K562 (cell line): ENCODE results near the gene OR10D3. TPM values are rescaled to one million over a fixed set of nuclear protein-coding genes. Genes with fewer than 3 reads are reported as not detected.

Experiments used
- ATAC-seq: fragments of 200-7000 bp; cut with Tn5 transposase; 3 replicates; pipeline ENCODE4 v1.9.1; 2020; ENCODE audit warnings: moderate library complexity
- BruUV-seq: library from RNA; stranded (reverse); fragments of 400-500 nt; replicated peaks from 2 replicates; lab custom pipeline; 2021; lab: Mats Ljungman, UMichigan
- CTCF ChIA-PET: fragments of 300-600 bp; formaldehyde crosslinking; extraction: SDS; loops from one replicate; lab custom pipeline; 2021; ENCODE audit warnings: low intra/inter-chr PET ratio; lab: Yijun Ruan, JAX
- POLR2A ChIA-PET: fragments of 300-600, 350-650 bp; sonication (Branson Sonifier 250); formaldehyde crosslinking; extraction: SDS; loops from one replicate; lab custom pipeline; 2021; ENCODE audit warnings: antibody characterized with exemption, inconsistent platforms; lab: Yijun Ruan, JAX
- DNase-seq, 4 experiments: peaks; one replicate each; pipeline versions ENCODE4 v3.0.0 to v3.0.0-alpha.2; 2011 to 2018; ENCODE audit warnings: low spot score in 3 of 4, mixed read lengths in 3 of 4; ENCODE audit errors: extremely low read depth in 1 of 4
- FAIRE-seq: peaks from 2 replicates; lab custom pipeline; 2011; peaks lifted over from hg19 to GRCh38; lab: Jason Lieb, UNC
- H2AFZ ChIP-seq: 2 replicates; pipeline ENCODE4 v1.6.0; 2011; ENCODE audit warnings: low read depth, low read length, control low read depth, inconsistent platforms
- H3K27ac ChIP-seq: fragments of 200-600 bp; 3 replicates; pipeline ENCODE4 v1.8.0; 2011; ENCODE audit warnings: low read depth, mild to moderate bottlenecking, control low read depth, inconsistent platforms, low read length, moderate library complexity, mixed read lengths; ENCODE audit errors: extremely low read depth
- H3K27me3 ChIP-seq, 2 experiments: fragments of 300-600 bp in 1 of 2; 2 replicates in 1 of 2; 3 replicates in 1 of 2; pipeline versions ENCODE4 v1.6.0 to v1.8.0; 2011; ENCODE audit warnings: inconsistent platforms in 2 of 2, low read length in 2 of 2, mild to moderate bottlenecking in 1 of 2, mixed read lengths in 1 of 2, moderate library complexity in 1 of 2; ENCODE audit not compliant: control insufficient read depth in 2 of 2, insufficient read depth in 2 of 2
- H3K36me3 ChIP-seq: fragments of 300-600 bp; 3 replicates; pipeline ENCODE4 v1.8.0; 2011; ENCODE audit warnings: mild to moderate bottlenecking, low read length, inconsistent platforms; ENCODE audit not compliant: control insufficient read depth, insufficient read depth
- H3K4me1 ChIP-seq, 2 experiments: fragments of 200-600 bp in 1 of 2; replicated peaks in 1 of 2; 2 replicates in 1 of 2; 3 replicates in 1 of 2; pipeline versions ENCODE4 v1.5.1 to v1.8.0; 2011; ENCODE audit warnings: inconsistent platforms in 2 of 2, low read length in 2 of 2, mild to moderate bottlenecking in 1 of 2, mixed read lengths in 1 of 2, moderate library complexity in 1 of 2; ENCODE audit not compliant: control insufficient read depth in 2 of 2, insufficient read depth in 2 of 2
- H3K4me2 ChIP-seq: 2 replicates; pipeline ENCODE4 v1.6.1; 2011; ENCODE audit warnings: low read length, control low read depth, inconsistent platforms, mixed read lengths; ENCODE audit not compliant: insufficient read depth
- H3K4me3 ChIP-seq: fragments of 200-600 bp; sonication (generic), shearing (Covaris generic); 2 replicates; pipeline ENCODE4 v1.5.1; 2016; ENCODE audit warnings: control low read depth, inconsistent platforms
- H3K79me2 ChIP-seq: fragments of 200-600 bp; 3 replicates; pipeline ENCODE4 v1.8.0; 2011; ENCODE audit warnings: low read length, inconsistent platforms; ENCODE audit not compliant: control insufficient read depth, insufficient read depth
- H3K9ac ChIP-seq, 2 experiments: 2 replicates each; pipeline versions ENCODE4 v1.6.0 to v1.6.1; 2011; ENCODE audit warnings: low read depth in 2 of 2, low read length in 2 of 2, control low read depth in 1 of 2, inconsistent platforms in 1 of 2, mild to moderate bottlenecking in 1 of 2, mixed read lengths in 1 of 2; ENCODE audit not compliant: insufficient read depth in 1 of 2
- H3K9me1 ChIP-seq: one replicate; pipeline ENCODE4 v1.6.0; 2011; ENCODE audit warnings: inconsistent platforms, mild to moderate bottlenecking, low read length, moderate library complexity; ENCODE audit not compliant: control insufficient read depth, insufficient read depth
- H3K9me3 ChIP-seq: replicated peaks from 2 replicates; pipeline ENCODE4 v1.5.1; 2011; ENCODE audit warnings: low read depth, low read length, inconsistent platforms; ENCODE audit not compliant: control insufficient read depth, insufficient read depth
- H4K20me1 ChIP-seq: replicated peaks from 2 replicates; pipeline ENCODE4 v1.6.1; 2011; ENCODE audit warnings: low read length, inconsistent platforms, mixed read lengths; ENCODE audit not compliant: control insufficient read depth, insufficient read depth
- BACH1 ChIP-seq: fragments of 200-800 bp; sonication (Bioruptor generic); IDR thresholded peaks from 2 replicates; pipeline ENCODE4 v1.6.1; 2016; ENCODE audit warnings: missing genetic modification characterization, missing compliant biosample characterization
- HDAC2 ChIP-seq: fragments of 450-650 bp; IDR thresholded peaks from 2 replicates; pipeline ENCODE4 v1.6.1; 2016; ENCODE audit warnings: mild to moderate bottlenecking
- KHSRP ChIP-seq: fragments of 450-650 bp; IDR thresholded peaks from 2 replicates; pipeline ENCODE4 v1.6.1; 2017
- MAFK ChIP-seq: IDR thresholded peaks from 2 replicates; pipeline ENCODE4 v1.6.1; 2011; ENCODE audit warnings: low read length, improper control_type of control experiment
- MBD2 ChIP-seq: sonication (generic); IDR thresholded peaks from 2 replicates; pipeline ENCODE4 v1.6.1; 2016; ENCODE audit warnings: low read depth, borderline replicate concordance
- NFRKB ChIP-seq: fragments of 450-650 bp; IDR thresholded peaks from 2 replicates; pipeline ENCODE4 v1.6.1; 2016; ENCODE audit warnings: low read depth
- SMARCE1 ChIP-seq: fragments of 450-650 bp; IDR thresholded peaks from 2 replicates; pipeline ENCODE4 v1.7.1; 2016; ENCODE audit warnings: mild to moderate bottlenecking
- SRSF3 ChIP-seq: fragments of 200-400 bp; formaldehyde crosslinking; IDR thresholded peaks from 2 replicates; pipeline ENCODE4 v1.6.1; 2016; ENCODE audit warnings: mild to moderate bottlenecking, low read length, moderate library complexity; ENCODE audit not compliant: insufficient read depth
- ZNF232 ChIP-seq: sonication (generic); formaldehyde crosslinking; IDR thresholded peaks from 2 replicates; pipeline ENCODE4 v1.8.0; 2022; ENCODE audit warnings: mild to moderate bottlenecking, missing genetic modification reagents
- ZNF518B ChIP-seq: fragments of 250-450 bp; sonication (Bioruptor Pico); IDR thresholded peaks from 2 replicates; pipeline ENCODE4 v1.5.0; 2021; ENCODE audit warnings: mild to moderate bottlenecking, moderate library complexity
- WGBS: fragments of 100-300 bp; shearing (Covaris generic); methylation state at CpG from one replicate; pipeline ENCODE4 v1.1.6; 2016; ENCODE audit warnings: low coverage, mixed read lengths; ENCODE audit not compliant: insufficient coverage; ENCODE audit errors: missing lambda C conversion rate; 5-methylcytosine and 5-hydroxymethylcytosine counted together
- in situ Hi-C: fragments of 300-500 bp; cut with MboI; formaldehyde crosslinking; loops from 4 replicates; pipeline ENCODE4 v1.15.0; 2018; ENCODE audit warnings: inconsistent platforms, mixed read lengths
- intact Hi-C: fragments of 100-400 bp; cut with micrococcal nuclease; formaldehyde crosslinking; loops from 2 replicates; pipeline ENCODE4 v1.14.2; 2022
- polyA plus RNA-seq, 8 experiments: library from polyadenylated mRNA; depleted of rRNA in 4 of 8; stranded (reverse) in 5 of 8; unstranded in 3 of 8; fragments of >200 nt; fragmentation: Nextera tagmentation in 2 of 8; fragmentation: Illumina TruSeq in 1 of 8; extraction: Ambion mirVana in 2 of 8; extraction: Trizol in 1 of 8; gene quantifications; 2 replicates each; pipeline versions ENCODE4 v1.2.1 to v1.2.3, GENCODE V29; 2011 to 2014; ENCODE audit warnings: inconsistent platforms in 1 of 8, missing spikeins in 1 of 8
- total RNA-seq, 7 experiments: library from RNA; depleted of rRNA in 6 of 7; stranded (reverse); fragments of >200 nt in 6 of 7; fragmentation: Illumina TruSeq in 2 of 7; extraction: Trizol in 2 of 7; gene quantifications; 2 replicates each; pipeline versions ENCODE4 v1.2.1 to v1.2.3, GENCODE V29; 2011 to 2021; ENCODE audit warnings: low replicate concordance in 1 of 7

OR10D3 gene
- total and polyA plus RNA-seq, 9 of the 15 experiments (the other 6 are each of a cell fraction or from before 2014, with no cell fraction given) = 0.07 to 2.9 (median 0.80) TPM; not detected in 1

DNA sequence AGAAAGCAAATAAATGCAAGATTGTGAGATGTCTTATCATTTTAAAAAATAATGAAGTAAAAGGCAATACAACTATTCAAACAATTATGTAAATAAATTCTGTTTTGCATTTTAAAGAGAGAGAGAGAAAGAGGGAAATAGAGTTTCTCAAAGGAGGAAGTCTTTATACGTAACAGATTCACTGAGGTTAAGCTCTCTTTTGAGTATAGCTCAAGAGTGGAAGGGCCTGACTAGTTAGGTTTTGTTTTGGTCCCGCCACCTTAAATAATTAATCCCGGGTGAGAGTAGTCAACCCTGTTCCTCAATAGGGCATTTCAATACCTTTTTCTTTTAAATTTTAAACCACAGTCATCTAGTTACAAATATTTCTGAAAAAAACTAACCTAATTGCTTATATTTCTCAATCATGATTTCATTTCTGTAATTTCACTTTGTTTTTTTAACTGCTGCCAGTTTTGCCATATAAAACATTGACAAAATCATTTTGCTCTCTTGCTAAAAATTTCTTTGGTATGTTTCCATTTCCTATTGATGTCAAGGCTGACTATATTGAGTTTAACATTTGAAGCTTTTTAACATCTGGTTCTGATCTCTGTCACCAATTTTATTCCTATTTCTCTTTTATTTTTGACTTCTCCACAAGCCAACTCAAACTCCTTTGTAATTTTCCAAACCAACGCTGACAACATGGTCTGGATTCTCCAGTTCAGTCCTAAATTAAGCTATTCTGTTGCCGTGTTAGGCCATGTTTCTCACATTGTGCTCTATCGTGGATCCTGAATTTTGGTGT lies 10.3 kb downstream of the OR10D3 start:
- DNase-seq (no peak), FAIRE-seq (no peak), ATAC-seq (no peak)
- H3K27me3 ChIP-seq = no peaks in the 10 kb centered on the region
- CTCF ChIA-PET = no interaction called here
- no peak for TF ChIP-seq ZNF232 (CRISPR knock-in tag)
- no peak for TF ChIP-seq KHSRP
- no peak for TF ChIP-seq SRSF3
- TF ChIP-seq SMARCE1 = no peak
- no peak for TF ChIP-seq MAFK
- TF ChIP-seq NFRKB = no peak
- no peak for TF ChIP-seq ZNF518B (CRISPR knock-in tag)
- no peak for TF ChIP-seq HDAC2
- TF ChIP-seq MBD2 = no peak
- TF ChIP-seq BACH1 (tag) = no peak
- H3K9ac ChIP-seq = no peak overlapping the region
- H3K9me1 ChIP-seq = no peaks in the 10 kb centered on the region
- no peaks in the 10 kb centered on the region for H4K20me1 ChIP-seq
- H3K27ac ChIP-seq = no peak overlapping the region
- no peak overlapping the region for H3K4me3 ChIP-seq
- no peak overlapping the region for H2AFZ ChIP-seq
- BruUV-seq = TSS peak; percentile 10
- in situ Hi-C loops = loop anchor here (5.0 kb wide), 1 partner anchor 121 kb away; no protein-coding TSS in a partner anchor
- H3K4me2 ChIP-seq = no peak overlapping the region
- H3K36me3 ChIP-seq = peaks cover 16% of the 10 kb centered on the region
- WGBS = 82% methylated on average over 6 of the region's 6 CpGs
- POLR2A ChIA-PET = interaction anchor here (0.9 to 1.0 kb wide), 2 partner anchors 14 to 19 kb away, joined by 3 read pairs; no protein-coding TSS in a partner anchor
- H3K9me3 ChIP-seq = no peaks in the 10 kb centered on the region
- H3K4me1 ChIP-seq = peaks cover 0 to 28% of the 10 kb centered on the region in 2 experiments; a peak in 3 of 5 replicates
- intact Hi-C loops = loop anchor here (10.0 kb wide), 2 partner anchors 391 to 449 kb away; partner anchors contain the start of gene ZNF202
- peaks cover 4% of the 10 kb centered on the region; the same call in 2 of the 3 replicates for H3K79me2 ChIP-seq
